Liver (tissue), 9 donors: ENCODE results near the gene SYCN. TPM values are rescaled to one million over a fixed set of nuclear protein-coding genes. Genes with fewer than 3 reads are reported as not detected.

ENCODE experiments used
- DNase-seq: peaks from one replicate; pipeline ENCODE4 v3.0.0-alpha.2; 2017; ENCODE audit warnings: low spot score
- H3K27ac ChIP-seq, 2 donors: one replicate each; pipeline ENCODE4 v1.7.0; 2013; ENCODE audit warnings: inconsistent platforms in 2 of 2, low read length in 2 of 2, control low read depth in 1 of 2, low read depth in 1 of 2, mild to moderate bottlenecking in 1 of 2
- H3K27me3 ChIP-seq, 4 donors: one replicate each; pipeline versions ENCODE4 v1.6.1 to v1.7.0; 2013; ENCODE audit warnings: low read length in 3 of 4, inconsistent platforms in 1 of 4, mild to moderate bottlenecking in 1 of 4, moderate library complexity in 1 of 4; ENCODE audit not compliant: control insufficient read depth in 4 of 4, insufficient read depth in 4 of 4
- H3K36me3 ChIP-seq, 4 donors: one replicate each; pipeline versions ENCODE4 v1.6.1 to v1.7.0; 2013; ENCODE audit warnings: low read length in 3 of 4, mild to moderate bottlenecking in 3 of 4, low read depth in 1 of 4, moderate library complexity in 1 of 4; ENCODE audit not compliant: control insufficient read depth in 4 of 4, insufficient read depth in 3 of 4
- H3K4me1 ChIP-seq, 4 donors: one replicate each; pipeline versions ENCODE4 v1.6.1 to v1.7.0; 2013; ENCODE audit warnings: low read length in 3 of 4, mild to moderate bottlenecking in 3 of 4, moderate library complexity in 1 of 4; ENCODE audit not compliant: control insufficient read depth in 4 of 4, insufficient read depth in 4 of 4
- H3K4me3 ChIP-seq, 3 donors: one replicate each; pipeline versions ENCODE4 v1.6.1 to v1.7.0; 2013; ENCODE audit warnings: low read length in 3 of 3, control low read depth in 1 of 3, low read depth in 1 of 3, mild to moderate bottlenecking in 1 of 3
- H3K9ac ChIP-seq, 2 donors: one replicate each; pipeline ENCODE4 v1.7.0; 2013; ENCODE audit warnings: low read length in 2 of 2, mild to moderate bottlenecking in 2 of 2, moderate library complexity in 2 of 2, control low read depth in 1 of 2, low read depth in 1 of 2
- H3K9me3 ChIP-seq, 4 donors: one replicate each; pipeline versions ENCODE4 v1.6.1 to v1.7.0; 2013; ENCODE audit warnings: low read length in 3 of 4; ENCODE audit not compliant: control insufficient read depth in 4 of 4
- EGR1 ChIP-seq, 2 donors: IDR thresholded peaks; 2 replicates each; pipeline ENCODE4 v1.6.1; 2016 to 2018; ENCODE audit warnings: antibody characterized with exemption in 2 of 2, low read depth in 2 of 2
- FOXA1 ChIP-seq: IDR thresholded peaks from 2 replicates; pipeline ENCODE4 v1.6.1; 2016; ENCODE audit warnings: antibody characterized with exemption
- FOXA2 ChIP-seq: IDR thresholded peaks from 2 replicates; pipeline ENCODE4 v1.6.1; 2016; ENCODE audit warnings: antibody characterized with exemption
- GABPA ChIP-seq, 2 donors: IDR thresholded peaks in 1 of 2; conservative IDR thresholded peaks in 1 of 2; 2 replicates each; pipeline ENCODE4 v1.6.1; 2016; ENCODE audit warnings: antibody characterized with exemption in 2 of 2, mild to moderate bottlenecking in 1 of 2, moderate library complexity in 1 of 2
- HNF4A ChIP-seq, 2 donors: conservative IDR thresholded peaks; 2 replicates each; pipeline ENCODE4 v1.6.1; 2016; ENCODE audit warnings: antibody characterized with exemption in 2 of 2, mild to moderate bottlenecking in 2 of 2
- HNF4G ChIP-seq: IDR thresholded peaks from 2 replicates; pipeline ENCODE4 v1.6.1; 2016; ENCODE audit warnings: antibody characterized with exemption
- JUND ChIP-seq, 2 donors: IDR thresholded peaks; 2 replicates each; pipeline ENCODE4 v1.6.1; 2016; ENCODE audit warnings: antibody characterized with exemption in 2 of 2
- NR2F2 ChIP-seq: IDR thresholded peaks from 2 replicates; pipeline ENCODE4 v1.6.1; 2016; ENCODE audit warnings: antibody characterized with exemption
- RXRA ChIP-seq, 2 donors: IDR thresholded peaks; 2 replicates each; pipeline ENCODE4 v1.6.1; 2017 to 2018; ENCODE audit warnings: antibody characterized with exemption in 2 of 2, mild to moderate bottlenecking in 1 of 2
- TAF1 ChIP-seq: conservative IDR thresholded peaks from 2 replicates; pipeline ENCODE4 v1.6.1; 2016; ENCODE audit warnings: antibody characterized with exemption, mild to moderate bottlenecking
- YY1 ChIP-seq: IDR thresholded peaks from 2 replicates; pipeline ENCODE4 v1.6.1; 2016; ENCODE audit warnings: antibody characterized with exemption, mild to moderate bottlenecking
- WGBS: extraction: QIAGEN DNeasy Blood & Tissue Kit; methylation state at CpG from one replicate; pipeline ENCODE4 v1.1.7; 2013; 5-methylcytosine and 5-hydroxymethylcytosine counted together
- polyA plus RNA-seq, 2 donors: library from polyadenylated mRNA; stranded (reverse) in 1 of 2; unstranded in 1 of 2; fragments of 200-250 nt in 1 of 2; fragments of >200 nt in 1 of 2; fragmentation: Nextera tagmentation in 1 of 2; extraction: Ambion mirVana in 1 of 2; gene quantifications; one replicate each; pipeline versions ENCODE4 v1.2.1 to v1.2.3, GENCODE V29; 2013 to 2015
- total RNA-seq, 2 donors: library from RNA; depleted of rRNA; stranded (reverse); fragments of >200 nt; gene quantifications; one replicate each; pipeline ENCODE4 v1.2.3, GENCODE V29; 2014
- TF ChIP-seq, protein P1 (sequence below): IDR thresholded peaks from 2 replicates; pipeline ENCODE4 v1.6.1; 2016; ENCODE audit warnings: antibody characterized with exemption, mild to moderate bottlenecking
- TF ChIP-seq, protein P2 (sequence below): IDR thresholded peaks from 2 replicates; pipeline ENCODE4 v1.6.1; 2016; ENCODE audit warnings: antibody characterized with exemption
- donor health status: healthy.
- donor health status: healthy.
- donor health status: healthy.
- donor health status: healthy.
- donor health status: healthy.

Gene SYCN
- total and polyA plus RNA-seq, 4 donors, result not detected

DNA sequence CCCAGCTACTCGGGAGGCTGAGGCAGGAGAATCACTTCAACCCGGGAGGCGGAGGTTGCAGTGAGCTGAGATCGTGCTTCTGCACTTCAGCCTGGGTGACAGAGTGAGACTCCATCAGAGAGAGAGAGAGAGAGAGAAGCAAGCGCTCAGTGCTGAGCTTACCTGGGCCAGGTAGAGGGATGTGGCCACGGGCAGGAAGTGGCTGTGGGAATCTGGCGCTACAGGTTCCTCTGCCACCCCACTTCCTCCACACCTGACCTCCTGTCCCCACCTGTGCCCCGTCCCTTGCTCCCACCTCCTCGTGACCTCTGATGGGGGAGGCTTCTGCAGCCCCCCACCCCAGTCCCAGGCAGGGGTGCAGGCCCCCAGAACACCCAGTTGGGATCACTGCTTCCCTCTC is 8.3 kb downstream of the SYCN start:
- no peak for DNase-seq
- TF ChIP-seq JUND (IDR thresholded peaks at IDR 0.05) (no peak), HNF4G (no peak), YY1 (no peak), TAF1 (no peak), GABPA (IDR thresholded peaks at IDR 0.05 in 1 of 2, conservative IDR thresholded peaks at IDR 0.05 in 1 of 2) (no peak), EGR1 (IDR thresholded peaks at IDR 0.05; ENCODE audit: low read depth in 2 of 2) (no peak), NR2F2 (no peak), RXRA (IDR thresholded peaks at IDR 0.05) (no peak), FOXA2 (no peak), FOXA1 (no peak)
- TF ChIP-seq, protein P1, sequence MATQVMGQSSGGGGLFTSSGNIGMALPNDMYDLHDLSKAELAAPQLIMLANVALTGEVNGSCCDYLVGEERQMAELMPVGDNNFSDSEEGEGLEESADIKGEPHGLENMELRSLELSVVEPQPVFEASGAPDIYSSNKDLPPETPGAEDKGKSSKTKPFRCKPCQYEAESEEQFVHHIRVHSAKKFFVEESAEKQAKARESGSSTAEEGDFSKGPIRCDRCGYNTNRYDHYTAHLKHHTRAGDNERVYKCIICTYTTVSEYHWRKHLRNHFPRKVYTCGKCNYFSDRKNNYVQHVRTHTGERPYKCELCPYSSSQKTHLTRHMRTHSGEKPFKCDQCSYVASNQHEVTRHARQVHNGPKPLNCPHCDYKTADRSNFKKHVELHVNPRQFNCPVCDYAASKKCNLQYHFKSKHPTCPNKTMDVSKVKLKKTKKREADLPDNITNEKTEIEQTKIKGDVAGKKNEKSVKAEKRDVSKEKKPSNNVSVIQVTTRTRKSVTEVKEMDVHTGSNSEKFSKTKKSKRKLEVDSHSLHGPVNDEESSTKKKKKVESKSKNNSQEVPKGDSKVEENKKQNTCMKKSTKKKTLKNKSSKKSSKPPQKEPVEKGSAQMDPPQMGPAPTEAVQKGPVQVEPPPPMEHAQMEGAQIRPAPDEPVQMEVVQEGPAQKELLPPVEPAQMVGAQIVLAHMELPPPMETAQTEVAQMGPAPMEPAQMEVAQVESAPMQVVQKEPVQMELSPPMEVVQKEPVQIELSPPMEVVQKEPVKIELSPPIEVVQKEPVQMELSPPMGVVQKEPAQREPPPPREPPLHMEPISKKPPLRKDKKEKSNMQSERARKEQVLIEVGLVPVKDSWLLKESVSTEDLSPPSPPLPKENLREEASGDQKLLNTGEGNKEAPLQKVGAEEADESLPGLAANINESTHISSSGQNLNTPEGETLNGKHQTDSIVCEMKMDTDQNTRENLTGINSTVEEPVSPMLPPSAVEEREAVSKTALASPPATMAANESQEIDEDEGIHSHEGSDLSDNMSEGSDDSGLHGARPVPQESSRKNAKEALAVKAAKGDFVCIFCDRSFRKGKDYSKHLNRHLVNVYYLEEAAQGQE, result no peak
- peaks cover 0 to 17% (median 4%) of the 10 kb centered on the region in 4 donors for H3K27me3 ChIP-seq
- H3K36me3 ChIP-seq, result no peaks in the 10 kb centered on the region
- H3K4me1 ChIP-seq, result peaks cover 0 to 10% (median 2%) of the 10 kb centered on the region in 4 donors
- H3K9me3 ChIP-seq, result no peaks in the 10 kb centered on the region
- 48% methylated on average over 9 of the region's 9 CpGs for WGBS
- no peak overlapping the region for H3K27ac ChIP-seq
- H3K9ac ChIP-seq, result no peak overlapping the region
- H3K4me3 ChIP-seq, result no peak overlapping the region

DNA sequence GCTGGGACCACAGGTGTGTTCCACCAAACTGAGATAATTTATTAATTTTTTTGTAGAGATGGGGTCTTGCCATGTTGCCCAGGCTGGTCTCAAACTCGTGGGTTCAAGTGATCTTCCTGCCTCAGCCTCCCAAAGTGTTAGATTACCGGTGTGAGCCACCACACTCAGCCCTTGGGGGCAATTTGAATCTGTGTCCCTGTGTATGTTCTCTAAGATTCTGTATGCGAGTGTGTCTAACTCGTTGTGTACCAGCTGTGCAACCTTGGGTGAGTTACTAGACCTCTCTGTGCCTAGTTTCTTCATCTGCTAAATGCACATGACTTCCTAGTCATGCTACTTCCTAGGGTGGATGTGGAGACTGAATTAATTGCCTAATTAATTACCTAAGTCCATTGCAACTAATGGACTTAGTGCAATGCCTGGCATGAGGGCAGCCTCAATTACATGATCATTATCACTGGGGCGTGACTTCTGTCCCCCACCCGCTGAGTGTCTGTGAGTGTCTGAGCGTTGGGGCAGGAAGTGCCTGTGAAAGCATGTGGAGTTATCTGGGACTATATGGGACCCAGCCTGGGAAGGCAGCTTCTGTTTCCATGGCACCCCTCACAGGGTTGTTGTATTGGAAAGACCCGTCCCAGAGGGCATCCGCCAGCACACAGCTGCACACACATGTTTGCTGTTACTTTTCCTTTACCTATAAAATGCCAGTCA is 9.1 kb downstream of the SYCN start:
- H3K9me3 ChIP-seq, result no peaks in the 10 kb centered on the region
- peaks cover 0 to 17% (median 4%) of the 10 kb centered on the region in 4 donors for H3K27me3 ChIP-seq
- H3K4me1 ChIP-seq, result peaks cover 0 to 10% (median 2%) of the 10 kb centered on the region in 4 donors
- H3K27ac ChIP-seq, result no peak overlapping the region
- H3K9ac ChIP-seq, result no peak overlapping the region
- H3K36me3 ChIP-seq, result no peaks in the 10 kb centered on the region
- TF ChIP-seq JUND (IDR thresholded peaks at IDR 0.05), result no peak
- TF ChIP-seq, protein P1, result no peak
- no peak for TF ChIP-seq HNF4A (conservative IDR thresholded peaks at IDR 0.05)
- TF ChIP-seq FOXA1, result no peak
- no peak for TF ChIP-seq RXRA (IDR thresholded peaks at IDR 0.05)
- TF ChIP-seq, protein P2, sequence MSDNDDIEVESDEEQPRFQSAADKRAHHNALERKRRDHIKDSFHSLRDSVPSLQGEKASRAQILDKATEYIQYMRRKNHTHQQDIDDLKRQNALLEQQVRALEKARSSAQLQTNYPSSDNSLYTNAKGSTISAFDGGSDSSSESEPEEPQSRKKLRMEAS, result no peak
- 50% methylated on average over 9 of the region's 9 CpGs for WGBS
- no peak for DNase-seq
- H3K4me3 ChIP-seq, result no peak overlapping the region
